ENCODE measurements around the gene LACC1. TPM values are rescaled to one million over a fixed set of nuclear protein-coding genes. Genes with fewer than 3 reads are reported as not detected.
A peak's percentile ranks its signal among the peaks of the same experiment; 100 is the strongest.

Gene LACC1
- total RNA-seq, 1 donor = 21.0 TPM

GRCh38 chr13:43933378-43933777 is 53.7 kb downstream of the LACC1 start:
- peaks cover 6% of the 10 kb centered on the region for H3K4me1 ChIP-seq (ENCODE audit: insufficient read depth, low read length)
- H3K9me3 ChIP-seq (ENCODE audit: low read depth, low read length) = no peaks in the 10 kb centered on the region
- H4K20me1 ChIP-seq (ENCODE audit: insufficient read depth, low read length) = no peaks in the 10 kb centered on the region
- H3K4me3 ChIP-seq (ENCODE audit: insufficient read depth, low read length) = no peak overlapping the region
- no peak for DNase-seq (ENCODE audit: insufficient read length, low spot score, missing footprints)
- H3K27me3 ChIP-seq (ENCODE audit: insufficient read depth, low read length) = peaks cover 11% of the 10 kb centered on the region
- no peaks in the 10 kb centered on the region for H3K36me3 ChIP-seq (ENCODE audit: insufficient read depth, low read length)
- H3K79me2 ChIP-seq (ENCODE audit: insufficient read depth, low read length) = no peaks in the 10 kb centered on the region
- H2AFZ ChIP-seq (ENCODE audit: low read length) = no peak overlapping the region
- TF ChIP-seq CTCF (IDR thresholded peaks at IDR 0.05; ENCODE audit: extremely low read depth, low read depth, low read length) = no peak
- H3K4me2 ChIP-seq (ENCODE audit: insufficient read depth, low read length) = no peak overlapping the region
- H3K27ac ChIP-seq (ENCODE audit: low read depth, low read length) = no peak overlapping the region

DNA sequence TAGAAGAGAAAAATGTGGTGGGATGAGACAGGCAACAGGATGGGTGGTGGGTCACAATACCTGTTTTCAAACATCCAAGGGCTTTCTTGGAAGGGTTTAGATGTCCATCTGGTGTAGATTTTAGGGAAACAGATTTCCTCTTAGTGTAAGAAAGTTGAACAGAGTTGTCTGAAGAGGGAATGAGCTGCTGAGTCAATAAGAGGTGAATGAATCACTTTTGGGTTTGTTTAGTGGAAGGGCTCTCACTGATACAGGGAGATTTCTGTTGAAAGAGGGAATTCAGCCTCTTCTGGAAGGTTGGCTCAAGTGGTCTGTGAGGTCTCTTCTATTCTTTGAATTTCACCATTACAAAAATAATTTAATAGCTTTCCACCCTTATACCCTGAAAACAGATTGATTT is 54.6 kb downstream of the LACC1 start:
- no peak overlapping the region for H3K4me2 ChIP-seq (ENCODE audit: insufficient read depth, low read length)
- no peak for TF ChIP-seq CTCF (IDR thresholded peaks at IDR 0.05; ENCODE audit: extremely low read depth, low read depth, low read length)
- no peaks in the 10 kb centered on the region for H4K20me1 ChIP-seq (ENCODE audit: insufficient read depth, low read length)
- H3K9me3 ChIP-seq (ENCODE audit: low read depth, low read length) = no peaks in the 10 kb centered on the region
- no peaks in the 10 kb centered on the region for H3K36me3 ChIP-seq (ENCODE audit: insufficient read depth, low read length)
- DNase-seq (ENCODE audit: insufficient read length, low spot score, missing footprints) = peak; percentile 9
- no peaks in the 10 kb centered on the region for H3K79me2 ChIP-seq (ENCODE audit: insufficient read depth, low read length)
- H3K4me3 ChIP-seq (ENCODE audit: insufficient read depth, low read length) = no peak overlapping the region
- no peak overlapping the region for H3K27ac ChIP-seq (ENCODE audit: low read depth, low read length)
- peaks cover 11% of the 10 kb centered on the region for H3K27me3 ChIP-seq (ENCODE audit: insufficient read depth, low read length)
- no peak overlapping the region for H2AFZ ChIP-seq (ENCODE audit: low read length)
- H3K4me1 ChIP-seq (ENCODE audit: insufficient read depth, low read length) = peaks cover 6% of the 10 kb centered on the region

DNA sequence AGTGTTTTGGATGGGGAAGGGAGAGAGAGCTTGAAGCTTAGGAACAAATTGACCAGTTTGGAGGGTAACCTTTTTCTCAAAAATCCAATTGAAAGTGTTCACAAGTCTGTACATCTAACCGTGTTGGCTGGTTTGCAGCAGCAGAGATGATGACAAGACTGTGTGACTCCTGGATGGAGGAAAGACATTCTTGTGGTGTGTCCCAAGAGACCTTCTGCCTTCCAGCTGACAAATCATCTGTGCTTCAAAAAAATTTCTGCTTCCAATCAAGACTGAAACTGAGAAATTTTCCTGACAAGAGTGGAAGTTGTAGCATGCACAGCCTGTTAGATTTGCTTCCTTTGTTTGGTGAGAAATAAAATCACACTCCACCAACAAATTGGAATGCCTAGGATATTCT is 56.2 kb downstream of the LACC1 start:
- H3K79me2 ChIP-seq (ENCODE audit: insufficient read depth, low read length) = no peaks in the 10 kb centered on the region
- no peaks in the 10 kb centered on the region for H3K9me3 ChIP-seq (ENCODE audit: low read depth, low read length)
- peaks cover 9% of the 10 kb centered on the region for H3K27me3 ChIP-seq (ENCODE audit: insufficient read depth, low read length)
- no peak overlapping the region for H3K4me3 ChIP-seq (ENCODE audit: insufficient read depth, low read length)
- peak; percentile 1 for DNase-seq (ENCODE audit: insufficient read length, low spot score, missing footprints)
- peaks cover 6% of the 10 kb centered on the region for H3K4me1 ChIP-seq (ENCODE audit: insufficient read depth, low read length)
- no peaks in the 10 kb centered on the region for H4K20me1 ChIP-seq (ENCODE audit: insufficient read depth, low read length)
- H3K36me3 ChIP-seq (ENCODE audit: insufficient read depth, low read length) = no peaks in the 10 kb centered on the region
- no peak overlapping the region for H2AFZ ChIP-seq (ENCODE audit: low read length)
- no peak overlapping the region for H3K27ac ChIP-seq (ENCODE audit: low read depth, low read length)
- no peak overlapping the region for H3K4me2 ChIP-seq (ENCODE audit: insufficient read depth, low read length)
- no peak for TF ChIP-seq CTCF (IDR thresholded peaks at IDR 0.05; ENCODE audit: extremely low read depth, low read depth, low read length)

- DNase-seq (ENCODE audit: insufficient read length, low spot score, missing footprints) = peak; percentile 6
- no peak for TF ChIP-seq CTCF (IDR thresholded peaks at IDR 0.05; ENCODE audit: extremely low read depth, low read depth, low read length)
- H3K27me3 ChIP-seq (ENCODE audit: insufficient read depth, low read length) = peaks cover 13% of the 10 kb centered on the region
Observed at GRCh38 chr13:43936647-43937046, 56.9 kb downstream of the LACC1 start.

More at GRCh38 chr13:43936647-43937046, 56.9 kb downstream of the LACC1 start:
- Histone ChIP-seq H3K4me2 (ENCODE audit: insufficient read depth, low read length) (no peak overlapping the region), H3K9me3 (ENCODE audit: low read depth, low read length) (no peaks in the 10 kb centered on the region), H3K4me3 (ENCODE audit: insufficient read depth, low read length) (no peak overlapping the region), H2AFZ (ENCODE audit: low read length) (no peak overlapping the region), H3K79me2 (ENCODE audit: insufficient read depth, low read length) (no peaks in the 10 kb centered on the region), H3K4me1 (ENCODE audit: insufficient read depth, low read length) (peaks cover 6% of the 10 kb centered on the region), H3K36me3 (ENCODE audit: insufficient read depth, low read length) (no peaks in the 10 kb centered on the region), H3K27ac (ENCODE audit: low read depth, low read length) (no peak overlapping the region), H4K20me1 (ENCODE audit: insufficient read depth, low read length) (no peaks in the 10 kb centered on the region)
